ENCODE data around the gene MYF5.

Gene MYF5

GRCh38 chr12:80766897-80767296, 50.2 kb downstream of the MYF5 start:
- no peak overlapping the region for H3K27ac Mint-ChIP-seq
- no peaks in the 10 kb centered on the region for H3K9me3 Mint-ChIP-seq (ENCODE audit: low read depth)
- no peaks in the 10 kb centered on the region for H3K27me3 Mint-ChIP-seq
- no peaks in the 10 kb centered on the region for H3K36me3 Mint-ChIP-seq
- H3K4me3 Mint-ChIP-seq: no peak overlapping the region
- no peaks in the 10 kb centered on the region for H3K4me1 Mint-ChIP-seq (ENCODE audit: low read depth)
